ENCODE data around the gene ETV5. TPM values are rescaled to one million over a fixed set of nuclear protein-coding genes. Genes with fewer than 3 reads are reported as not detected.

Gene ETV5
- total and polyA plus RNA-seq, 4 donors: 19.1 to 42.7 (median 27.7) TPM

GRCh38 chr3:186058225-186058624 is 50.7 kb downstream of the ETV5 start:
- Histone ChIP-seq H3K9me3 (ENCODE audit: control insufficient read depth, insufficient read depth, low read length) (no peaks in the 10 kb centered on the region), H3K36me3 (ENCODE audit: control insufficient read depth, insufficient read depth, low read length) (peaks cover 10% of the 10 kb centered on the region), H3K27ac (ENCODE audit: low read depth, low read length) (no peak overlapping the region), H3K27me3 (ENCODE audit: control insufficient read depth, insufficient read depth, low read length) (no peaks in the 10 kb centered on the region), H3K4me3 (ENCODE audit: low read depth, low read length) (no peak overlapping the region), H3K4me1 (ENCODE audit: control insufficient read depth, insufficient read depth, low read length) (peaks cover 12% of the 10 kb centered on the region)
- DNase-seq (ENCODE audit: low read depth in 4 of 6, low spot score in 6 of 6): no peak
- 86% methylated on average over 4 of the region's 6 CpGs for WGBS (ENCODE audit: insufficient coverage)

- Histone ChIP-seq H3K36me3 (ENCODE audit: control insufficient read depth, insufficient read depth, low read length) (peaks cover 10% of the 10 kb centered on the region), H3K4me1 (ENCODE audit: control insufficient read depth, insufficient read depth, low read length) (peaks cover 12% of the 10 kb centered on the region), H3K27me3 (ENCODE audit: control insufficient read depth, insufficient read depth, low read length) (no peaks in the 10 kb centered on the region), H3K27ac (ENCODE audit: low read depth, low read length) (no peak overlapping the region), H3K9me3 (ENCODE audit: control insufficient read depth, insufficient read depth, low read length) (no peaks in the 10 kb centered on the region), H3K4me3 (ENCODE audit: low read depth, low read length) (no peak overlapping the region)
- peak in 1 of 6 donors; percentile 46 for DNase-seq (ENCODE audit: low read depth in 4 of 6, low spot score in 6 of 6)
- WGBS (ENCODE audit: insufficient coverage): 100% methylated on average over 1 of the region's 4 CpGs
Observed at GRCh38 chr3:186057594-186057993, 51.3 kb downstream of the ETV5 start.

- peaks cover 12% of the 10 kb centered on the region for H3K4me1 ChIP-seq (ENCODE audit: control insufficient read depth, insufficient read depth, low read length)
- H3K4me3 ChIP-seq (ENCODE audit: low read depth, low read length): no peak overlapping the region
- H3K9me3 ChIP-seq (ENCODE audit: control insufficient read depth, insufficient read depth, low read length): no peaks in the 10 kb centered on the region
- DNase-seq (ENCODE audit: low read depth in 4 of 6, low spot score in 6 of 6): peak in 1 of 6 donors; percentile 28
- H3K27ac ChIP-seq (ENCODE audit: low read depth, low read length): no peak overlapping the region
- peaks cover 11% of the 10 kb centered on the region for H3K36me3 ChIP-seq (ENCODE audit: control insufficient read depth, insufficient read depth, low read length)
- H3K27me3 ChIP-seq (ENCODE audit: control insufficient read depth, insufficient read depth, low read length): no peaks in the 10 kb centered on the region
- 70% methylated on average over 3 of the region's 8 CpGs for WGBS (ENCODE audit: insufficient coverage)
Observed at GRCh38 chr3:186054792-186055352, 54.0 kb downstream of the ETV5 start.

- DNase-seq (ENCODE audit: low read depth in 4 of 6, low spot score in 6 of 6): peak in 2 of 6 donors; percentile 68 to 78
- H3K27me3 ChIP-seq (ENCODE audit: control insufficient read depth, insufficient read depth, low read length): no peaks in the 10 kb centered on the region
- no peak overlapping the region for H3K4me3 ChIP-seq (ENCODE audit: low read depth, low read length)
- 43% methylated on average over 5 of the region's 12 CpGs for WGBS (ENCODE audit: insufficient coverage)
- peaks cover 11% of the 10 kb centered on the region for H3K36me3 ChIP-seq (ENCODE audit: control insufficient read depth, insufficient read depth, low read length)
- H3K9me3 ChIP-seq (ENCODE audit: control insufficient read depth, insufficient read depth, low read length): no peaks in the 10 kb centered on the region
- H3K4me1 ChIP-seq (ENCODE audit: control insufficient read depth, insufficient read depth, low read length): peaks cover 12% of the 10 kb centered on the region
- no peak overlapping the region for H3K27ac ChIP-seq (ENCODE audit: low read depth, low read length)
Observed at GRCh38 chr3:186053954-186054791, 54.7 kb downstream of the ETV5 start.

DNA sequence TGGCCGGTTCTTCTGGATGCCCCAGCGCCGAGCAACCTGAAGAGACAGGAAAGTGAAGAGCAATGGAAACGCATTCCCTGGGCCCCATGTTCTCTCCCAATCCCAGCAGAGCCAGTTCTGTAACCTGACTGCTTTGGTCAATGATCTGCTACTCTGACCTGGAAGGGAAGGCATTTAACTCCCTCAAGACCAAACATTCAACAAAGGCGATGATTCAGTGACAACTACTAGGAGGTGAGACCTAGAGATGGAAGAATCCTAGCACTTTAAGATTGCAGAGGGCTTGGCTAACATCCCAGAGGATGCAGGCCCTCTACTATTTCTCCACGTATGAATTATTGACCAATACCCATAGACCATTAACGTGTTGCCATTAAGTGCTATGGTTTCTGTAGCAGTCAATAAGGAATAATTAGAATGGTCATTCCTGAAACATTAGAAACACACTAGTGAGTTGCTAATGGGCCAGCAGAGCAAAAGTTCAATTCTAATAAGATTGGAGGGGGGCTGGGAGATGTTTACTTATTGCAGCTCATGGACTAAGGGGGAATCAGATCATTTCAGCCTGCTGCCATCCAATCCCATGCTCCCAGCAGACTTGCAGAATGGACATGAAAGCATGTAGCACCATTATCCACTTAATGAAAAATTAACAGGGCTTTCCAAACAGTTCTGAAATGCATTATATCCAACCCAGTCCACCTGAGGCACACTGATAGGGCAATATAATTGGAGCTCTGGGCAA is 56.6 kb downstream of the ETV5 start:
- Histone ChIP-seq H3K9me3 (ENCODE audit: control insufficient read depth, insufficient read depth, low read length) (no peaks in the 10 kb centered on the region), H3K27ac (ENCODE audit: low read depth, low read length) (no peak overlapping the region), H3K27me3 (ENCODE audit: control insufficient read depth, insufficient read depth, low read length) (no peaks in the 10 kb centered on the region), H3K4me3 (ENCODE audit: low read depth, low read length) (no peak overlapping the region), H3K4me1 (ENCODE audit: control insufficient read depth, insufficient read depth, low read length) (peaks cover 12% of the 10 kb centered on the region), H3K36me3 (ENCODE audit: control insufficient read depth, insufficient read depth, low read length) (peaks cover 19% of the 10 kb centered on the region)
- WGBS (ENCODE audit: insufficient coverage): 96% methylated on average over 4 of the region's 7 CpGs
- DNase-seq (ENCODE audit: low read depth in 4 of 6, low spot score in 6 of 6): peak in 2 of 6 donors; percentile 19 to 91

DNA sequence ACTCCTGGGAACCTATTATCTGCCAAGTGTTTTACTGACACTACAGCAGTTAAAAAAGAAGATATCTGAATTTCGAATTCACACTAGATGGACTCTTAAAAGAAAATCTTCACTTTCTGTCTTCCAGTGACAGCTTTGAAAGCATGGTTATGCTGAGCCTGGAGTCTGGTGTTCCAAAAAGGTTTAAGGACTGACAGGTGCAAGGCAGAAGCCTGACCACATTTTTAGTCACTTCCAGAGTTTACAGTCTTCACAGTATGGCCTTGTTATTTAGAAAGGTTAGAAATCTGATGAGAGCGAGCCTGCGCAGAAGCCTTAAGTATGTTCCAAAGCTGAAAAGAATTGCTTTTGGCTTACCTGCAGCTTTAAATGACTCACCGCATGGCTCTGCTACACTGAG is 59.9 kb downstream of the ETV5 start:
- peaks cover 11% of the 10 kb centered on the region for H3K36me3 ChIP-seq (ENCODE audit: control insufficient read depth, insufficient read depth, low read length)
- WGBS (ENCODE audit: insufficient coverage): 93% methylated on average over 2 of the region's 4 CpGs
- H3K4me3 ChIP-seq (ENCODE audit: low read depth, low read length): no peak overlapping the region

GRCh38 chr3:186048119-186048518 is 60.8 kb downstream of the ETV5 start:
- Histone ChIP-seq H3K9me3 (ENCODE audit: control insufficient read depth, insufficient read depth, low read length) (no peaks in the 10 kb centered on the region), H3K36me3 (ENCODE audit: control insufficient read depth, insufficient read depth, low read length) (peaks cover 11% of the 10 kb centered on the region), H3K27ac (ENCODE audit: low read depth, low read length) (no peak overlapping the region), H3K27me3 (ENCODE audit: control insufficient read depth, insufficient read depth, low read length) (no peaks in the 10 kb centered on the region), H3K4me3 (ENCODE audit: low read depth, low read length) (no peak overlapping the region), H3K4me1 (ENCODE audit: control insufficient read depth, insufficient read depth, low read length) (peaks cover 12% of the 10 kb centered on the region)
- DNase-seq (ENCODE audit: low read depth in 4 of 6, low spot score in 6 of 6): no peak
- WGBS (ENCODE audit: insufficient coverage): 90% methylated on average over 3 of the region's 3 CpGs

More for the DNA sequence above, 59.9 kb downstream of the ETV5 start:
- H3K4me1 ChIP-seq (ENCODE audit: control insufficient read depth, insufficient read depth, low read length): peaks cover 13% of the 10 kb centered on the region
- no peaks in the 10 kb centered on the region for H3K9me3 ChIP-seq (ENCODE audit: control insufficient read depth, insufficient read depth, low read length)
- H3K27ac ChIP-seq (ENCODE audit: low read depth, low read length): no peak overlapping the region
- DNase-seq (ENCODE audit: low read depth in 4 of 6, low spot score in 6 of 6): no peak
- H3K27me3 ChIP-seq (ENCODE audit: control insufficient read depth, insufficient read depth, low read length): no peaks in the 10 kb centered on the region

DNA sequence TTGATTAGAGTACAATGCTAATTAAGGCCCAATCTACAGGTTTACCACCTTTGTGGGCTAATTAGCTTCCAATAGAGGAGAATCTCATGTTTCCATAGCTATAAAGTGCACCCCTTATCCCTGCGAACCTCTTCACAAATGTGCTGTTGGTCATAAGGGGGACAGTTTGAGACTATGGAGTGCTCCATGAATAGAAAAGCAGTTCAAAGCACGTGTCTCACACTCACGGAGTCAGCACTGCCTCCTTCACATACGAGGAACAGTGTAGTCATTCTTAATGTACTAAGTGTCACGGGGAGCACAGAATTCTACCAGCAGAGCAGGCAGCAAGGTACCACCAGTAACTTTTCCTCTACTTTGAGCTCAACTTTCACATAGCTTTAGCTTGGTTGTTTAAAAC is 62.1 kb downstream of the ETV5 start:
- 70% methylated on average over 2 of the region's 5 CpGs for WGBS (ENCODE audit: insufficient coverage)
- no peak overlapping the region for H3K27ac ChIP-seq (ENCODE audit: low read depth, low read length)

GRCh38 chr3:186044968-186045367 is 63.9 kb downstream of the ETV5 start:
- no peaks in the 10 kb centered on the region for H3K27me3 ChIP-seq (ENCODE audit: control insufficient read depth, insufficient read depth, low read length)
- H3K9me3 ChIP-seq (ENCODE audit: control insufficient read depth, insufficient read depth, low read length): no peaks in the 10 kb centered on the region
- WGBS (ENCODE audit: insufficient coverage): 15% methylated on average over 5 of the region's 12 CpGs
- DNase-seq (ENCODE audit: low read depth in 4 of 6, low spot score in 6 of 6): peak in 5 of 6 donors; percentile 31 to 89 (median 52)
- H3K36me3 ChIP-seq (ENCODE audit: control insufficient read depth, insufficient read depth, low read length): peaks cover 8% of the 10 kb centered on the region
- H3K4me1 ChIP-seq (ENCODE audit: control insufficient read depth, insufficient read depth, low read length): peaks cover 12% of the 10 kb centered on the region
- no peak overlapping the region for H3K4me3 ChIP-seq (ENCODE audit: low read depth, low read length)
- peak overlapping the region; percentile 12 for H3K27ac ChIP-seq (ENCODE audit: low read depth, low read length)

More for the DNA sequence above, 62.1 kb downstream of the ETV5 start:
- Histone ChIP-seq H3K9me3 (ENCODE audit: control insufficient read depth, insufficient read depth, low read length) (no peaks in the 10 kb centered on the region), H3K27me3 (ENCODE audit: control insufficient read depth, insufficient read depth, low read length) (no peaks in the 10 kb centered on the region), H3K36me3 (ENCODE audit: control insufficient read depth, insufficient read depth, low read length) (peaks cover 11% of the 10 kb centered on the region), H3K4me1 (ENCODE audit: control insufficient read depth, insufficient read depth, low read length) (peaks cover 12% of the 10 kb centered on the region), H3K4me3 (ENCODE audit: low read depth, low read length) (no peak overlapping the region)
- peak in 1 of 6 donors; percentile 21 for DNase-seq (ENCODE audit: low read depth in 4 of 6, low spot score in 6 of 6)

All from spinal cord (tissue), 10 donors.